Stimulated activated naive CD8-positive, alpha-beta T cell treated with anti-CD3 and anti-CD28 coated beads, Interleukin-15, amount 100 ng/mL, for 72 hours (primary cell): ENCODE measurements around the gene BATF.

ENCODE experiments used
- ATAC-seq: fragments of 150-1000 bp; cut with Tn5 transposase; 2 replicates; pipeline ENCODE4 v1.10.0; 2021; ENCODE audit warnings: mild to moderate bottlenecking, moderate library complexity
- DNase-seq, 2 donors: peaks; one replicate each; pipeline ENCODE4 v3.0.0; 2021 to 2022
- H3K27ac Mint-ChIP-seq, 2 donors: one replicate each; pipeline ENCODE4 v1.8.0; 2022; ENCODE audit warnings: mild to moderate bottlenecking in 2 of 2, mixed read lengths in 2 of 2, moderate library complexity in 2 of 2
- H3K27me3 Mint-ChIP-seq: one replicate; pipeline ENCODE4 v1.8.0; 2022; ENCODE audit warnings: mixed read lengths
- H3K4me1 Mint-ChIP-seq: one replicate; pipeline ENCODE4 v1.8.0; 2022; ENCODE audit warnings: mild to moderate bottlenecking, mixed read lengths
- H3K4me3 Mint-ChIP-seq, 2 donors: one replicate each; pipeline ENCODE4 v1.8.0; 2022; ENCODE audit warnings: mild to moderate bottlenecking in 2 of 2, mixed read lengths in 2 of 2, moderate library complexity in 1 of 2
- H3K9me3 Mint-ChIP-seq, 2 donors: one replicate each; pipeline ENCODE4 v1.8.0; 2022; ENCODE audit warnings: mixed read lengths in 2 of 2

BATF gene

DNA sequence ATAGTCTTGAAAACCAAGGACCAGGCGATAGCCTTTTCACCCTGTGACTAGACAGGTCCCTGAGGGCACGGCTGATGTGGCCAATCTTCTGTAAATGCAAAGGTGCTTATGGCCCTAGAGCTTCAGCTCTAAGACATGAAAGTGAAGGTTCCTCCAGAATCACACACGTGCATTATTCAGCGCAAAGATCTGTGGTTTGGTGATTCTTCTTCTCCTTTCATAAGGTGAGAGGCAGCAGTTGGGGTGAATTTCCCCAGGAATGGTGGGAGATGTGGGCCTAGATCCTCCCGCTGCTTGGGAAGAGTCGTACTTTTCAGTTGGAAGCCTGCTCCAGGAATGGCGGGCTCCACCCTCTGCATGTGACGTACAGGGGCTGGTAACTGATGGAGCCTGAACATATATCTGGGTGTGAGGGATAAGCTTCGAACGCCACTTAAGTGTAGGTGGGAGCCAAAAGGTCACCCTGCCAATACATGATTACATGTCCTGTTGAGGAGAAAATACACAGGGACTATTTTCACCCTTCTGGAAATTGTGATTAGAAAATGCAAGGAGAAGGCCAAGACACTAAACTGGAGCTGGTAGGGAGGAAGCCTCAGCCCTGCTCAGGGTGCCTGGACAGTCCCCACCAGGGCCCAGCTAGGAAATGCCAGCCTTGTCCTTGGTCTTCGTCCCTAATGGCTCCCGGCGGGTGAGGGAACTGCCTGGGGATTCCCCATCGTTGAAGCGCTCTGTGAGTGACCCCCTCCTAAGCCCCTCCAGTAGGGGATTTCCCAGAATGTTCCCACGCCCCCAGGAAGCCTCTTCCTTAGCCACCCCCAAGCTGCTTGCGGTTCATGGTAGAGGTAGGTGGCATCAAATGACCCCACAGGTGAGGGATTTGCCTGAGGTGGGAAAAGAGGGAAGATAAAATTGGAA is 17.6 kb downstream of the BATF start:
- H3K4me3 Mint-ChIP-seq = peak overlapping the region; percentile 68 to 76
- H3K9me3 Mint-ChIP-seq = no peaks in the 10 kb centered on the region
- no peaks in the 10 kb centered on the region for H3K27me3 Mint-ChIP-seq
- DNase-seq = peak; percentile 36 to 52
- ATAC-seq = peak; percentile 34
- peak overlapping the region; percentile 67 to 75 for H3K27ac Mint-ChIP-seq
- peaks cover 67% of the 10 kb centered on the region for H3K4me1 Mint-ChIP-seq

DNA sequence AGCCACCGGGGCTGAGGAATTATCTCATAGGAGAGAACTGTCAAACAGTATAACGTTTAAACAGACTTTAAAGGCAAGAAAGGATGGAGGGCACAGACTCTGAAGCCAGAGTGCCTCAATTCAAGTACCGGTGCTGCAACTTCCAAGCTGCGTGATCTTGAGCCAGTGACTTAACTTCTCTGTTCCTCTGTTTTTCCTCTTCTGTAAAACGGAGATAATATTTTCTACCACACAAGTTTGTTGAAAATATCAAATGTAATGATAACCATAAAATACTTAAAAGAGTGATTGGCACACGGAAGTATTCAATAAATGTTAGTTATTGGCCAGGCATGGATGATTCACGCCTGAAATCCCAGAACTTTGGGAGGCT is 18.2 kb downstream of the BATF start:
- Mint-ChIP-seq H3K27ac (peak overlapping the region in 1 of 2 donors; percentile 1), H3K4me3 (peak overlapping the region; percentile 68 to 70), H3K27me3 (no peaks in the 10 kb centered on the region), H3K4me1 (peaks cover 67% of the 10 kb centered on the region), H3K9me3 (no peaks in the 10 kb centered on the region)
- DNase-seq (no peak), ATAC-seq (no peak)

DNA sequence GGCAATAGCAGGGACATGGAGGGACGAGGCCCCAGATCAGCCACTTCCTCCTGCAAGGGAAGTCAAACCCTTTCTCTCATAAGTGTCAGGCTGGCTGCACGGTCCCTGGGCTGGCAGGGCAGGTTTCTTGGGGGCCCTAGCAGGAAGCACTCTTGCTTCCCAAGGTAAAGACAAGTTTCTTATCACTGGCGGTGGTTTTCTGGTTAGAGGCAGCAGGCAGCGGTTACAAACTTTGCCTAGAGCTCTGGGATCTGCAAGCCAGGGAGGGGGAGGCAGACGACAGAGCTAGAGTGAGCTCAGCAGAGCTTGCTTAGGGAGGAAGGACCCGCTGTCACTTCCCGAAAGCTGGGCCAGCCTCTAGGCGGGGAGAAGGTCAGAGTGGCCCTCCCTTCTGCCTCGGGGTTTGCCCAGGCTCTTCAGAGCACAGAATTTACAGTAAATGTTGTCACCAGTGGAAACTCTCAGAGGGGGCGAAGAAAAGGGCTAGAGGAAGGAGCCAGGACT is 20.4 kb downstream of the BATF start:
- ATAC-seq (peak; percentile 92), DNase-seq (peak; percentile 61 to 91)
- Mint-ChIP-seq H3K27ac (peak overlapping the region; percentile 98 to 99), H3K4me3 (peak overlapping the region; percentile 70 to 86), H3K4me1 (peaks cover 63% of the 10 kb centered on the region), H3K27me3 (no peaks in the 10 kb centered on the region), H3K9me3 (no peaks in the 10 kb centered on the region)

DNA sequence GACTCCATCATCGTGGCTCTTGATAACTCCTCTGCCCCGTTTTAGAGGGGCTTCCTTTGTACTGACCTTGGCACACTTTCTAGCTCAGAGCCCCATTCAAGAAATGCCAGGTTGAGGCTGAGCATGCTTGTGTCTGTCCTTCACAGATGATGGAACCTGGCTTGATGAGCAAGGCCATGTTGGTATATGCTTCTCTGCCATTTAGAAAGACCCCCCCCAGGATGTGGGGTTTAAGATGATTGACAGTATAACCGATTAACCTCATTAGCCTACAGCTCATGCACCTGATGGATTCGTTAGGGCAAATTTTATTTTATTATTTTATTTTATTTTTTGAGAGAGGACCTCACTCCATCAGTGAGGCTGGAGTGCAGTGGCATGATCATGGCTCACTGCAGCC is 21.0 kb downstream of the BATF start:
- Mint-ChIP-seq H3K9me3 (no peaks in the 10 kb centered on the region), H3K4me3 (peak overlapping the region; percentile 70 to 86), H3K27me3 (no peaks in the 10 kb centered on the region), H3K4me1 (peaks cover 66% of the 10 kb centered on the region), H3K27ac (peak overlapping the region; percentile 98 to 99)
- peak in 1 of 2 donors; percentile 23 for DNase-seq
- peak; percentile 30 for ATAC-seq

DNA sequence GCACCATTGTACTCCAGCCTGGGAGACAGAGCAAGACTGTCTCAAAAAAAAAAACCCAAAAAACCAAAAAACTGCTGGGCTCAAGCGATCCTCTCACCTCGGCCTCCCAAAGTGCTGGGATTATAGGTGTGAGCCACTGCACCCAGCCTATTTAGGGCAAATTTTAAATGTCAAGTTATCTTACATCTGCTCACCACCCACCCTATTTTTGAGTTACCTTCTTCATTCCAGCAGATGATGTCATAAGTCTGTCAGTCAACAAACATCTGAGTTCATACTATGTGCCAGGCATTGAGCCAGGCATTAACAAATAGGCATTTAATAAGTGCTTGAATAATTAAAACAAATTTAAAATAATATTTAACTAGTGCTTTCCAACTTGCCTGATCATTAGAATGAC is 21.5 kb downstream of the BATF start:
- peaks cover 66% of the 10 kb centered on the region for H3K4me1 Mint-ChIP-seq
- H3K9me3 Mint-ChIP-seq = no peaks in the 10 kb centered on the region
- H3K27ac Mint-ChIP-seq = peak overlapping the region in 1 of 2 donors; percentile 99
- H3K4me3 Mint-ChIP-seq = peak overlapping the region; percentile 13 to 70
- ATAC-seq = no peak
- DNase-seq = no peak
- no peaks in the 10 kb centered on the region for H3K27me3 Mint-ChIP-seq

DNA sequence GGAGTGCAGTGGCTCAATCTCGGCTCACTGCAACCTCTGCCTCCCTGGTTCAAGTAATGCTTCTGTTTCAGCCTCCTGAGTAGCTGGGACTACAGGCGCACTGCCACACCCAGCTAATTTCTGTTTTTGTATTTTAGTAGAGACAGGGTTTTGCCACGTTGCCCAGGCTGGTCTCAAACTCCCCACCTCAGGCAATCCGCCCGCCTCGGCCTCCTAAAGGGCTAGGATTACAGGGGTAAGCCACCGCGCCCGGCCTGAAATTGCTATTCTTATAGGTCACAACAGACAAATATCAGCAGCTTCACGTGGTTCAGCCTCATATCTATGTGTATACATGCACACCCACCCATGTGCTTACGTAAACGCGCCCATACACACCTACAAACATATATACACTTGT is 23.6 kb downstream of the BATF start:
- H3K27ac Mint-ChIP-seq = no peak overlapping the region
- H3K9me3 Mint-ChIP-seq = no peaks in the 10 kb centered on the region
- H3K4me1 Mint-ChIP-seq = peaks cover 59% of the 10 kb centered on the region

DNA sequence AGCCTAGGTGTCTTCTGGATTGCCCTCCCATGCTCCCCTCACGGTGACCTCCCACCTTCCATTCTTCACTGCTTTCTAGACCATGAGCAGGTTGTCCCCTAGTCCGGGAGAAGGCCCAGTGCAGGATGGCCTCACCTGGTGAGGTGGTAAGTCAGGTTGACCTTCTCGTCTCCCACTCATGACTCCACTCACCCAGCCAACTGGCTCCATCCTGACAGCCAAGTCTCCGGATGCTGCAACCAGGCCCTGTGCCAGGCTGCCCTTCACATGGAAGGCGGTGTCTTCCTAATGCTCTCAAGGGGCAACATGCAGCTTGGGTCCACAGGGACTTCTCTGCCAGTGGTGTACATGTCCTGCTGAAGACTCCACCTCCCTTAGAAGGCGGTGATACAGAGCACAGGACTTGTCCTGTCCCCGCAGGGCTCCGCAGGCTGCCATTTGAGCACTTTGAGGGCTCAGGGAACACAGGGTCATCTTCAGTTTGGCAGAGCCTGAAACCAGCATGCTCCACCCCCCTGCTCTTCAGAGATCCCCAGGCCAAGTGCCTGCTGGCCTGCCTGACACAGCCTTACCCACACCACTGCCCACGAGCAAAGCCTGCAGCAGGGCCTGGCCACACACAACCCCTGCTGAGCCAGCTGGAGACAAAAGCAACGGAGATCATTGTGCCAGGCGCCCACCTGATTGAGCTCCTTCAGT is 25.4 kb downstream of the BATF start:
- DNase-seq (no peak), ATAC-seq (no peak)
- peaks cover 46% of the 10 kb centered on the region for H3K4me1 Mint-ChIP-seq
- no peak overlapping the region for H3K4me3 Mint-ChIP-seq
- H3K27ac Mint-ChIP-seq = peak overlapping the region in 1 of 2 donors; percentile 89
- H3K9me3 Mint-ChIP-seq = no peaks in the 10 kb centered on the region
- no peaks in the 10 kb centered on the region for H3K27me3 Mint-ChIP-seq

More for the DNA sequence above, 23.6 kb downstream of the BATF start:
- no peaks in the 10 kb centered on the region for H3K27me3 Mint-ChIP-seq
- ATAC-seq (no peak), DNase-seq (no peak)
- H3K4me3 Mint-ChIP-seq = no peak overlapping the region

DNA sequence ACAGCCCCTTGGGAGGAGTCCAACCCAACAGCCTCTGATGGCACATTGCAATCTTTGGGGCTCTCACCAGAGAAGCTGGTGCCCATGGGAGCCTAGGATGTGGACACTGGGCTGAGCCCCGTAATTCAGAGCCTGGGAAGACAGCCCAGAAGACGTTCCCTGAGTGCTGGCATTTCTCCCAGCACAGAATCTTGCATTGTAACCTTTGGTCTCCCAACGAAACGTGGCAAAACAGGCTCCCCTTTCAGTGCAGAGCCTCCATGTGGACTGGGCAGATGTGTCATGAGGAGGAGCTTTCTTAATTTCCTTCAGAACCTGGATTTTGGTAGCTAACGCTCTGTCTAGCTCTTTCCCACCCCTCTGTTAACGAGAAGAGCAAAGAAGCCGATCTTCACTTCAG is 26.3 kb downstream of the BATF start:
- no peaks in the 10 kb centered on the region for H3K27me3 Mint-ChIP-seq
- H3K4me1 Mint-ChIP-seq = peaks cover 38% of the 10 kb centered on the region
- DNase-seq = no peak
- peak overlapping the region in 1 of 2 donors; percentile 38 for H3K4me3 Mint-ChIP-seq
- H3K9me3 Mint-ChIP-seq = no peaks in the 10 kb centered on the region
- ATAC-seq = no peak
- peak overlapping the region in 1 of 2 donors; percentile 89 for H3K27ac Mint-ChIP-seq

DNA sequence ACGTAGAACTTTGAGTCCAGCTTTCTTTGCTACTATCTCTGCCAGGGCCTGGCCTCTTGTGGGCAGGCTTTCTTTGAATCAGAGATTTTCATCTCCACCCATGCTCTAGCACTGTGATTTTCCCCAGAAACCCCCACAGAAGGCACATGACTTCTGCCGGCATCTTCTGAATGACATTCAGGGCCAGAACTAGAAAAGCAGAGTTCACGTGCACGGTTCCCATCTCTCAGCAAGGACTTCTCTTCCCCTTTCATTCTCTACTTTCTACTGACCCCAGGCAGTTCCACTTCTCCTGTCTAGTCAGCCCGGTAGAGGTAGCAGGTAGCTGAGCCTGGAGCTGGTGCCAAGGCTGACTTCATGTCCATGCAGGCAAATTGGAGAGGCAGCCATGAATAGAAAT is 26.9 kb downstream of the BATF start:
- Mint-ChIP-seq H3K27me3 (no peaks in the 10 kb centered on the region), H3K4me1 (peaks cover 34% of the 10 kb centered on the region), H3K9me3 (no peaks in the 10 kb centered on the region), H3K4me3 (peak overlapping the region in 1 of 2 donors; percentile 40), H3K27ac (peak overlapping the region in 1 of 2 donors; percentile 6)
- no peak for DNase-seq
- peak; percentile 67 for ATAC-seq

DNA sequence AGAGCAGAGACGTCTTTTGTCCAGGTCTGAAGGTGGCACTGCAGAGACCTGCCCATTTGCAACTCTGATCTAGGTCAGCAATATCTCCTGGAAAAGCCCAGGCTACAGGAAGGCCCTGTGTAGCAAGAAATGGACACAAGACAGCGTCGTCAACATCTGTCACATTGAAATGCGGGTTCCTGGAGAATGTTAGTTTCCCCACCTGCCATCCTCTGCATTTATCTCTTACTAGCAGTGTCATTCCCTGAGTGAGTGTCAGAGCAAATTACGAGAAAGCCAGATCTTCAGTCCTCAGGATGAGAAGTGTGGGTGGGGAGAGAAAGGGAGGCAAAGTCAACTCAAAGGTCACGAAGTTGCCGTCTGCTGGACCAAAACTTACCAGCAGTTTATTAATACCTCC is 28.8 kb downstream of the BATF start:
- no peak for DNase-seq
- no peak overlapping the region for H3K27ac Mint-ChIP-seq
- peaks cover 7% of the 10 kb centered on the region for H3K27me3 Mint-ChIP-seq
- H3K4me3 Mint-ChIP-seq = no peak overlapping the region
- peaks cover 42% of the 10 kb centered on the region for H3K4me1 Mint-ChIP-seq
- ATAC-seq = no peak
- peaks cover 0 to 3% of the 10 kb centered on the region in 2 donors for H3K9me3 Mint-ChIP-seq

DNA sequence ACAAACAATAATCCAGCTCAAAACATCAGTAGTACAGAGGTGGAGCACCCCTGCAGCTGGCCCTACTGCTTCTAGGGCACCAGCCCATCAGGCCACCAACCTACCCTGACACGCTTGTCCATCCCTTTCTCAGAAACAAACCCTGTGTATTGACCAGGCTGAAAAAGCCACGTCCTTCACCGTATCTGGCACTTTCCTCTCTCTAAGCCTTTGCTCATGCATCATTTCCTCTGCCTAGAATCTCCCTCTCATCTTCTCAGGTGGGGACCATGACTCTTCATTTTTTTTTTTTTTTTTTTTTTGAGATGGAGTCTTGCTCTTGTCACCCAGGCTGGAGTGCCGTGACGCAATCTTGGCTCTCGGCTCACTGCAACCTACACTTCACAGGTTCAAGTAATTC is 30.9 kb downstream of the BATF start:
- H3K27me3 Mint-ChIP-seq = peaks cover 7% of the 10 kb centered on the region
- peaks cover 0 to 7% of the 10 kb centered on the region in 2 donors for H3K9me3 Mint-ChIP-seq
- ATAC-seq = no peak
- peak overlapping the region in 1 of 2 donors; percentile 24 for H3K27ac Mint-ChIP-seq
- DNase-seq = no peak
- H3K4me1 Mint-ChIP-seq = peaks cover 35% of the 10 kb centered on the region
- no peak overlapping the region for H3K4me3 Mint-ChIP-seq

DNA sequence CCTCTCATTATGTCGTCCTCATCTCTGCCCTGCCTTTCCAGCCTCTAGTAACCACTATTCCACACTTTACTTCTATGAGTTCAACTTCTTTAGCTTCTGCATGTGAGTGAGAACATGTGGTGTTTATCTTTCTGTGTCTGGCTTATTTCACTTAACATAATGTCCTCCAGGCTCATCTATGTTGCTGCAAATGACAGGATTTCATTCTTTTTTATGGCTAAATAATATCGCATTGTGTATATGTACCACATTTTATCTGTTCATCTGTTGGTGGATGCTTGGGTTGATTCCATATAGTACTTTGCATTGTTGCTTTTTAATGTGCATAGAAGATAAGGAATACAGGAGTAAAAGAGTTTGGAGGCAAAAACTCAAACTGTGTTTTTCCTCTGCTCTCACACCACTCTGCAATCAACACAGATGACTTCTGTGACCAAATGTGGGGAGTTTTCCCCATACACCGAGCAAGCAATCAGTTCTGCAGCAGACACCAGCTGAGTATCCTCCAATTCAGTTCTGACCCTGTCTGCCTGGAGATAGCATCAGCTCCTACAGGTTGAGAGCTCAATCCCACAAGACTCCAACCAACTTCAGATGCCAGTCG is 31.6 kb downstream of the BATF start:
- no peak overlapping the region for H3K4me3 Mint-ChIP-seq
- peaks cover 7% of the 10 kb centered on the region for H3K27me3 Mint-ChIP-seq
- no peak for DNase-seq
- H3K9me3 Mint-ChIP-seq = peaks cover 0 to 7% of the 10 kb centered on the region in 2 donors
- no peak overlapping the region for H3K27ac Mint-ChIP-seq
- peaks cover 29% of the 10 kb centered on the region for H3K4me1 Mint-ChIP-seq
- no peak for ATAC-seq

DNA sequence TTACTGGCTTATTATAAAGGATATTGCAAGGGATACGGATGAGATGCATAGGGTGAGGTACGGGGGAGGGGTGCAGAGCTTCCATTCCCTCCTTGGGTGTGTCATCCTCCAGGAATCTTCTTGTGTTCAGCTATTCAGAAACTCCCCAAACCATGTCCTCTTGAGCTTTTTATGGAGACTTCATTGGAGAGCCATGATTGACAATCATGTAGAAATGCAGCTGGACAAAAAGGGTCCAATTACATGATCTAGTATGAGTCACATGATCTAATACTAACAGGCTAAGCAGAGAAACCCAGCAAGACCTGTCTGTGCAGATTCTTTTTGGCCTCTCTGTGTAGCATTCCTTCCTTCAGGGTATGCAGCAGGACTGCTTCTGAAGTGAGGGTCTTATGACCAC is 32.2 kb downstream of the BATF start:
- Mint-ChIP-seq H3K4me3 (no peak overlapping the region), H3K4me1 (peaks cover 29% of the 10 kb centered on the region), H3K9me3 (peaks cover 0 to 7% of the 10 kb centered on the region in 2 donors), H3K27me3 (peaks cover 7% of the 10 kb centered on the region), H3K27ac (no peak overlapping the region)
- DNase-seq (no peak), ATAC-seq (no peak)

DNA sequence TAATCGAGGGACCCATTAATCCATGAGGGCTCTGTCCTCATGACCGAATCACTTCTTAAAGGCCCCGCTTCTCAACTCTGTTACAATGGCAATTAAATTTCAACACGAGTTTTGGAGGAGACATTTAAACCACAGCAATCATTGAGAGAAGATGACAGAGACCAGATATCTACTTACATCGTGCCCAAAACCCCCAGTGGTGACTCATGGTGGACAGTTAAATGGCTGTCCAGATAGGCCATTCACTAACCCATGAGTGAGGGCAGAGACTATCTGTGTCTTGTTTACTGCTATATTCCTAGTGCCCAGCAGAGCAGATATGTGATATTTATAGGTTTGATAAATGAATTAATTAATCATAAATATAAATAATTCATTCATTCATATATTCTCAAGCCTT is 36.2 kb downstream of the BATF start:
- DNase-seq (no peak), ATAC-seq (no peak)
- Mint-ChIP-seq H3K4me3 (no peak overlapping the region), H3K27ac (peak overlapping the region in 1 of 2 donors; percentile 9), H3K27me3 (peaks cover 7% of the 10 kb centered on the region), H3K9me3 (peaks cover 0 to 12% of the 10 kb centered on the region in 2 donors), H3K4me1 (peaks cover 53% of the 10 kb centered on the region)

DNA sequence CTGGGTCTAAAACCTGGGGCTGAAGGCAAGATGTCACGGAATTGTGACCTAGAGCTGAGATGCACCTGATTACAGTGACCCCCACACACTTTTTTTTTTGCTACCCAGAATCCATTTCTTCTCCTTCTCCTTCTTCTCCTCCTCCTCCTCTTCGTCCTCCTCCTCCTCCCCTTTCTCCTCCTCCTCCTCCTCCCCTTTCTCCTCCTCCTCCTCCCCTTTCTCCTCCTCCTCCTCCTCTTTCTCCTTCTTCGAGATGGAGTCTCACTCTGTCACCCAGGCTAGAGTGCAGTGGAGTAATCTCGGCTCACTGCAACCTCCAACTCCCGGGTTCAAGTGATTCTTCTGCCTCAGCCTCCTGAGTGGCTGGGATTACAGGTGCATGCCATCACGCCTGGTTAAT is 36.8 kb downstream of the BATF start:
- no peak for DNase-seq
- peak overlapping the region; percentile 96 to 97 for H3K27ac Mint-ChIP-seq
- no peak for ATAC-seq
- peaks cover 53% of the 10 kb centered on the region for H3K4me1 Mint-ChIP-seq
- peaks cover 7% of the 10 kb centered on the region for H3K27me3 Mint-ChIP-seq
- peak overlapping the region; percentile 49 to 57 for H3K4me3 Mint-ChIP-seq
- H3K9me3 Mint-ChIP-seq = peaks cover 0 to 12% of the 10 kb centered on the region in 2 donors
